ENCODE data around the gene STX17.
"Not testable (repeated sequence)": the region's sequence is repeated elsewhere in the genome, so short reads cannot be mapped to it uniquely, and the experiment has no call there.

The STX17 gene

DNA sequence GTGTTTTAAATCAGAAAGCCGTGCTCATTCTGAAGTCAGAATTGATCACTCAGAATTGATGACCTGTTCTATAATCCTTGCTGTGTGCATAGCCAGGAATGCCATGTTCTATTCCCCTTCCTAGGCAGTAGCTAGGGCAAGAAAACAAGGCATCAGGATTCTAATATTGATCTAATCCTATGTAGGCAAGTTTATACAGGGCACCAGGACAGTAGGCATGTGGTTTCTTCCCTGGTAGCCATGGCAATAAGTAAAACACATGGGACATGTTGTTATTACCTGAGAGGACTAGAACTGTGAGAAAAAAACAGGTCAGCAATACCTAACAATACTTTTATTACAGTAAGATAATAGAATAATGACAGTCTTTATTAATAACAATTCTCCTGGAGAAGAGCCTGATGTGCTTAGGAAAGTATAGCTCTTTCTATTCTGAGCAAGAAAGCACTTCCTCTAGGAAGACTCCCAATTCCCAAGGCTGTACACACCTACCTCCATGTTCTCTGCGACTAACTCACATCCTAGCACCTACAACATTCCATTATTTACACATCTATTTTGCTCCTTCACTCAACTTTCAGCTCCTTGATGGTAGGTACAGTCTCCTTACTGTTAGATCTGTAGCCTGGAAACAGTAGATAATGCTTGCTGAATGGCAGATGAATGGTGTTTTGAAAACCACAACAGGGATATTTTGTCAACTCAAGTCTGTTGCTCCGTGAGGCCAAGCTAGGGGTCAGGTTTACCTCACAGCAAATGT lies 70.8 kb downstream of the STX17 start:
- H3K27me3 Mint-ChIP-seq = no peaks in the 10 kb centered on the region
- no peaks in the 10 kb centered on the region for H3K9me3 Mint-ChIP-seq
- no peak overlapping the region for H3K4me3 Mint-ChIP-seq
- no peaks in the 10 kb centered on the region for H3K4me1 Mint-ChIP-seq
- H3K36me3 Mint-ChIP-seq = peaks cover 12% of the 10 kb centered on the region
- H3K27ac Mint-ChIP-seq = no peak overlapping the region

DNA sequence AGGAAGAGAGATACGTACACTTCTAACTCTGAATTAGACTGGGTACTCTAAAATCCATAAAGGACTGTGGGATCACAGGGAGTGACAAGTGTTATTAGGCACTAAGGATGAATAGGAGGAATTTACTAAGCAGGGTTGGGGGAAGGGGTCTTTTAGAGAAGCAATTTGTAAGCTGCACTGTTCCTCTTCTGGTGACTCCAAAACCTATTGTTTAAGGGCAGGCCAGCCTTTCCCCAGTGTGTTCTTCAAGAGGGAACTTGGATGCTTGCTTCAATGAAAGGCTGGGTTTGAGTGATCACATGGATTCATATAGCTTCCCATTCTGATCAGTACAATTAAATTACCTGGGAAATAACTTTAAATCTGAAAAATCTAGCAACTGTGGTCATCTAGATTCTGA lies 71.8 kb downstream of the STX17 start:
- no peaks in the 10 kb centered on the region for H3K9me3 Mint-ChIP-seq
- H3K4me3 Mint-ChIP-seq = no peak overlapping the region
- H3K36me3 Mint-ChIP-seq = peaks cover 12% of the 10 kb centered on the region
- H3K4me1 Mint-ChIP-seq = no peaks in the 10 kb centered on the region
- H3K27me3 Mint-ChIP-seq = no peaks in the 10 kb centered on the region
- peak overlapping the region; percentile 79 for H3K27ac Mint-ChIP-seq

DNA sequence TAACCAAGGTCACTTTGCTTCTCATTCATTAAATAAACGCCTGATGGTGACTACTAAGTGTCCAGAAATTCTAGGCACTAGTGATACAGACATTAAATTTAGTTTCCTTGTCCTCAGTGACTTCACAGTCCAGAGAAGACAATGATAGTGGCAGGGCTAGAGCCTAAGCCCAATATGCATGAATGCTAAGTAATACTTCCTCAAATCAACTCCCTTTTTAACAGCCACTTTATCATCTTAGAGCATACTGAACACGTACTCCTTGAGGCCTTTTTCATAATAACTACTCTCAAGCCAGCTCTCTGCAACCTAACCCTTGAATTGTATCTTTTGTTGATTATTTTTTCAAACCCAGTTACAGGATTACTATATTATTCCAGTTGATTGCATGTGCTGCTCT lies 74.1 kb downstream of the STX17 start:
- H3K27ac Mint-ChIP-seq = peak overlapping the region; percentile 67
- no peaks in the 10 kb centered on the region for H3K9me3 Mint-ChIP-seq
- H3K36me3 Mint-ChIP-seq = peaks cover 12% of the 10 kb centered on the region
- H3K4me3 Mint-ChIP-seq = no peak overlapping the region
- H3K4me1 Mint-ChIP-seq = no peaks in the 10 kb centered on the region
- no peaks in the 10 kb centered on the region for H3K27me3 Mint-ChIP-seq

DNA sequence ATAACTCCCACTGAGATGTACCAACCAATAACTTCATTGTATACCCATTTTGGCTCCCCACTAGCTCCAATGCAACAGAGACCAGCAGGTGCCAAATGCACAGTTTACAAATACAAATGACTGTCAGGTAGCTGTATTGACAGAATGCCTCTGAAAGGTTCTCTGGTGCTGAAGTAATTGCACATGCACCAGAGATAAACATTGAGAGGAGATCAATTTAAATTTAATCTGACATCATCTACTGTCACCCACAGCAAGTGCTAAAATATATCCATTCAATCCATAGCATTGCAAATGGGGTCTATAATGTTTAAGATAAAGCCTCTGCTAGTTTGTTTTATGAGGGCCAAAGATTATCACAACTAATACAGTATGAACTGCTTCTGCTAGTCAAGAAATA lies 80.2 kb downstream of the STX17 start:
- no peak overlapping the region for H3K27ac Mint-ChIP-seq

DNA sequence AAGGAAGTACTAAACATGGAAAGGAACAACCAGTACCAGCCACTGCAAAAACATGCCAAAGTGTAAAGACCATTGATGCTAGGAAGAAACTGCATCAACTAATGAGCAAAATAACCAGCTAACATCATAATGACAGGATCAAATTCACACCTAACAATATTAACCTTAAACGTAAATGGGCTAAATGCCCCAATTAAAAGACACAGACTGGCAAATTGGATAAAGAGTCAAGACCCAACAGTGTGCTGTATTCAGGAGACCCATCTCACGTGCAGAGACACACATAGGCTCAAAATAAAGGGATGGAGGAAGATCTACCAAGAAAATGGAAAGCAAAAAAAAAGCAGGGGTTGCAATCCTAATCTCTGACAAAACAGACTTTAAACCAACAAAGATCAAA lies 84.1 kb downstream of the STX17 start:
- Mint-ChIP-seq H3K36me3 (peaks cover 46% of the 10 kb centered on the region), H3K9me3 (peaks cover 10% of the 10 kb centered on the region), H3K4me1 (peaks cover 14% of the 10 kb centered on the region)
- not testable (repeated sequence) for H3K27ac Mint-ChIP-seq, H3K4me3 Mint-ChIP-seq, H3K27me3 Mint-ChIP-seq

More for the DNA sequence above, 80.2 kb downstream of the STX17 start:
- Mint-ChIP-seq H3K4me1 (peaks cover 13% of the 10 kb centered on the region), H3K4me3 (no peak overlapping the region), H3K9me3 (peaks cover 6% of the 10 kb centered on the region), H3K27me3 (no peaks in the 10 kb centered on the region), H3K36me3 (peaks cover 32% of the 10 kb centered on the region)

DNA sequence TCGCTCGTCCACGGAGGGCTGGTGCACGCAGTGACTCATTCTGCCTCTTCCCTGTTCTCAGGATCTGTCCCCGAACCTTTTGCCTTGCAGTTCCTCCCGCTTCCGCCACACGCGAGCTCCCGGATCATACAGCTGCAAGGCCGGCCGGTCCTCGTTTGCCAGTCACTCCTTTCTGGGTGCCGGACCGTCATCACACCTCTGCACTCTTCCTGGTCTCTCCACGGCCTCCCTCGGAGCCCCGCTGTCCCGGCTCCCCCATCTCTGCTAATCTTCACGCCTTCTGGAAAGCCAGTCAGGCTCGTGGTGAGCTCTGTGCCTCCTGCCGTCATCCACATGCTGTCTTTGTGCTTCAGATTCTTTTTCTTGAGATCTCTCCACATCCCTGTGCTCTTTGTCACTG lies 91.8 kb downstream of the STX17 start:
- Mint-ChIP-seq H3K36me3 (peaks cover 50% of the 10 kb centered on the region), H3K4me1 (peaks cover 5% of the 10 kb centered on the region), H3K4me3 (no peak overlapping the region), H3K27me3 (no peaks in the 10 kb centered on the region), H3K9me3 (peaks cover 26% of the 10 kb centered on the region), H3K27ac (no peak overlapping the region)

DNA sequence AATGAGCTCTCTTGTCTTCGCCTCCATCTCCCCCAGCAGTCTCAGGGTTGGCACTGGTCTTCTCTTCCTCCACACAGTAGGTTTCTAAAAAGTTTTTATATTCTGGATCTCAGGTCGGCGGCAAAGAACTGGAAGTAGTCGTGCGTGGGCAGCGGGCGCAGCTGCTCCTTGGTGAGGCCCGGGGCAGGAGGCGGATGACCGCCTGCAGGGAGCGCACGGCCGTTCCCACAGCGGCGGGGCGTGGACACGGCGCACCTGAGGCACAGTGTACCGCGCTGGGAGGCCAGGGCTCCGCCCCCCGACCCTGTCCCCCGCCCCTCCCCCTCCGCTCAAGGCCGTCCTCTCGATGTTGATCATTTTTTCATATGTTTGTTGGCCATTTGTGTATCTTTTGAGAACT lies 92.4 kb downstream of the STX17 start:
- H3K4me1 Mint-ChIP-seq = peaks cover 5% of the 10 kb centered on the region
- H3K36me3 Mint-ChIP-seq = peaks cover 48% of the 10 kb centered on the region
- peaks cover 26% of the 10 kb centered on the region for H3K9me3 Mint-ChIP-seq
- no peak overlapping the region for H3K27ac Mint-ChIP-seq
- no peak overlapping the region for H3K4me3 Mint-ChIP-seq
- H3K27me3 Mint-ChIP-seq = no peaks in the 10 kb centered on the region

DNA sequence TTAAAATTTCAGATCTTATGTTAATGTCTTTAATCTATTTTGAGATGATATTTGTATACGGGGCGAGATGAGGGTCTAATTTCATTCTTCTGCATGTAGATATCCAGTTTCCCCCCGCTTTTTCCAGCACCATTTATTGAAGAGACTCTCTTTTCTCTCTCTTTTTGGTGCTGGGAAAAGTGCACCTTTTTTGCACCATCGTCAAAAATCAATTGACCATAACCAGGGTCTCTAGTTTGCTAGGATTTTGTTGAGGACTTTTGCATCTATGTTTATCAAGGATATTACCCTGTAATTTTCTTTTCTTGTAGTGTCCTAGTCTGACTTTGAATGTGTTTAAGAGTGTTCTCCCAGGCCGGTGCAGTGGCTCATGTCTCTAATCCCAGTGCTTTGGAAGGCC lies 93.3 kb downstream of the STX17 start:
- H3K27me3 Mint-ChIP-seq = no peaks in the 10 kb centered on the region
- H3K27ac Mint-ChIP-seq = no peak overlapping the region
- H3K4me3 Mint-ChIP-seq = no peak overlapping the region
- peaks cover 48% of the 10 kb centered on the region for H3K36me3 Mint-ChIP-seq
- peaks cover 24% of the 10 kb centered on the region for H3K9me3 Mint-ChIP-seq
- peaks cover 5% of the 10 kb centered on the region for H3K4me1 Mint-ChIP-seq

DNA sequence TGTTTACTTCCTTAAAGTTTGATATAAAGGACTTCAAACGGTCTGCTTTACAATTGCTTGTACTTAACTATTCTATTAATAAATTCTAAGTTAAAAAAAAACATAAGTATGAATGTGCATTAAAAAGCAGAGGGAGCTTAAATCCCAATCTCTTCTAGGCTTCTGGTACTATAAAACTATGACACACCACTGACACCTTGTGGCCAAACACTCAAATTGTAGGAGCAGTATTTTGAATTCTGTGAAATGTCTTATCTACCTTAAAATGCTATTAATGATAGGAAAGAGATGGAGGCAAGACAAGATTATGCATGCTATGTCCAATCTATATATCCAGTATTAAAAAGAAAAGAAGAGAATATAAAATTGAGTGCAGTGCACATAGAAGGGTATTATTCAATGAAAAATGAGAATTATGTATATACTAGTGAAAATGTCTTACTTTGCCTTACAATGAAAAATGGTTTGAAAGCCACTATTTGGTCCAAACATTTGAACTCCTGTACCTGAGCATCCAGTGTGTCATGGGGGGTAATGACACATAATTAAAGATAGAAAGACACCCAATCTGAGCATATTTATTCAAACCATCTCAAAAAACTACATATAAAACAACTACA lies 104.7 kb downstream of the STX17 start:
- Mint-ChIP-seq H3K36me3 (peaks cover 25% of the 10 kb centered on the region), H3K27ac (no peak overlapping the region), H3K4me3 (no peak overlapping the region), H3K27me3 (no peaks in the 10 kb centered on the region), H3K4me1 (no peaks in the 10 kb centered on the region), H3K9me3 (no peaks in the 10 kb centered on the region)

DNA sequence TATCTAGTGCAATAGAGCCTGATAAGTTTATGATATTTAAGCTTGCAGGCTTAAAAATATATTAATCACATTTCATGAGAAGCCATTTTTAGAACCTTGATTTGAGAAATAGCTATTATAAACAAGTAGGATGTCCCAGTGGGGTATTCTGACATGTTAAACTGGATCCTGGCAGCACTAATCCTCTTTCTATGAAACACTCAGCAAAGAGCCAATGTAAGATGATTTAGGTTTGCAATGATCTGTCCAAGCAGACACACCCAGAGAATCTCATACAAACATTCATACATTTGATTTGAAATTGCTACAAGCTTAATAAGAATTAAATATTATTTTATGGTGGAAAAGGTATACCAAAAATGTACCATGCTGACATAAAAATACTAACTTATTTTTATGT lies 105.8 kb downstream of the STX17 start:
- peaks cover 25% of the 10 kb centered on the region for H3K36me3 Mint-ChIP-seq
- no peaks in the 10 kb centered on the region for H3K27me3 Mint-ChIP-seq
- no peak overlapping the region for H3K27ac Mint-ChIP-seq
- H3K4me1 Mint-ChIP-seq = no peaks in the 10 kb centered on the region
- H3K9me3 Mint-ChIP-seq = no peaks in the 10 kb centered on the region
- no peak overlapping the region for H3K4me3 Mint-ChIP-seq

DNA sequence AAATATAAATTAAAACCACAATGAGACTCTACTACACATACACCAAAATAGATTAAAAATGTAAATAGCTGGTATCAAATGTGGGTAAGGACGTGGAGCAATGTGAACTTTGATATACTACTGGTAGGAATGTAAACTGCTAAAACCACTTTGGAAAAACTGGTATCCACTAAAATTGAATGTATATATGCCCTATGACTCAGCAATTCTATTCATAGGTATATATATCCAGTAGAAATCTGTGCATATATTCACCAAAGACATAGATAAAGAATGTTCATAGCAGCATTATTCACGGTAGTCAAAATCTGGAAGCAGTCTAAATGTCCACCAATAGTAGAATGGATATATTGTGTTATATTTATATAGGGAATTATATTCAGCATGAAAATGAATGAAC lies 107.1 kb downstream of the STX17 start:
- peaks cover 28% of the 10 kb centered on the region for H3K36me3 Mint-ChIP-seq
- no peak overlapping the region for H3K4me3 Mint-ChIP-seq
- H3K27ac Mint-ChIP-seq = no peak overlapping the region
- no peaks in the 10 kb centered on the region for H3K27me3 Mint-ChIP-seq
- no peaks in the 10 kb centered on the region for H3K4me1 Mint-ChIP-seq
- H3K9me3 Mint-ChIP-seq = no peaks in the 10 kb centered on the region

DNA sequence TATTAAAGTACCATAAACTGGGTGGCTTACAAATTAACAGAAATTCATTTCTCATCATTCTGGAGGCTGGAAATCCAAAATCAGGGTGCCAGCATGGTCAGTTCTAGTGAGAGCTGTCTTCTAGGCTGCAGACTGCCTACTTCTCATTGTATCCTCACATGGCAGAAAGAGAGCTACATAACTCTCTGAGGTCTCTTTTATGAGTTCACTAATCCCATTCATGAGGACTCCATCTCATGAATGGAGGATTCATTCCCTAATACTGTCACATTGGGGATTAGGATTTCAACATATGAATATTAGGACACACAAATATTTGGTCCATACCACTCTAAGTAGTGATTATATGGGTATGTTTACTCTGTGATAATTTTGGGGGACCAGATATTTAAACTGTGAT lies 108.4 kb downstream of the STX17 start:
- H3K27ac Mint-ChIP-seq = no peak overlapping the region
- H3K4me3 Mint-ChIP-seq = no peak overlapping the region
- peaks cover 1% of the 10 kb centered on the region for H3K4me1 Mint-ChIP-seq
- H3K36me3 Mint-ChIP-seq = peaks cover 28% of the 10 kb centered on the region
- H3K9me3 Mint-ChIP-seq = no peaks in the 10 kb centered on the region
- H3K27me3 Mint-ChIP-seq = no peaks in the 10 kb centered on the region

DNA sequence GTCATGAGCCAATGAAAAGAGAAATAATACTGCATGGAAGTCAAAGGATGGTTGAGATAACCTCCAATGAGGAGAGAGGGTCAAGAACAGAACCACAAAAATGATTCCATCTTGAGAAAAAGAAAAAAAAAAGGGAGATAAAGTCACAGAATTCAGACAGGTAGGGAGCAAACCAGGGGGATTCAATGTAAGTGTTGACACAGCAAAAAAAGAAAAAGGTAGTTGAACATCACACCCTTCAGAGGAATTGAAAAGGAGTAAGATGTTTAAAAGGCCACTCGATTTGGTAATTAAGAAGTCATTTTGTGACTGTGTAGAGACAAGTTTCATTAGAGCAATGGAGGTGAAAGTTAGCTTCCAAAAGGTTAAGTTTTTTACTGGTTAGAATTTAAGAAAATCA lies 113.1 kb downstream of the STX17 start:
- no peak overlapping the region for H3K4me3 Mint-ChIP-seq
- no peak overlapping the region for H3K27ac Mint-ChIP-seq
- H3K9me3 Mint-ChIP-seq = no peaks in the 10 kb centered on the region
- peaks cover 24% of the 10 kb centered on the region for H3K36me3 Mint-ChIP-seq
- H3K4me1 Mint-ChIP-seq = peaks cover 4% of the 10 kb centered on the region
- H3K27me3 Mint-ChIP-seq = no peaks in the 10 kb centered on the region

All from activated naive CD4-positive, alpha-beta T cell treated with anti-CD3 and anti-CD28 coated beads, Interleukin-2, amount 50 U/mL, for 24 hours (primary cell).